HEK293 (cell line): ENCODE data around the gene ASB4.

Source experiments
- TRIM28 ChIP-seq: IDR thresholded peaks from 2 replicates; pipeline ENCODE4 v1.6.1; 2011; ENCODE audit warnings: low read length, control low read depth, borderline replicate concordance
- ZNF629 ChIP-seq: fragments of 450-650 bp; formaldehyde crosslinking; IDR thresholded peaks from 2 replicates; pipeline ENCODE4 v1.5.1; 2017; ENCODE audit warnings: missing biosample characterization, missing genetic modification characterization
- TF ChIP-seq, protein P1 (sequence below): fragments of 450-650 bp; formaldehyde crosslinking; IDR thresholded peaks from 2 replicates; pipeline ENCODE4 v1.5.1; 2016; ENCODE audit warnings: missing biosample characterization, missing genetic modification characterization

DNA sequence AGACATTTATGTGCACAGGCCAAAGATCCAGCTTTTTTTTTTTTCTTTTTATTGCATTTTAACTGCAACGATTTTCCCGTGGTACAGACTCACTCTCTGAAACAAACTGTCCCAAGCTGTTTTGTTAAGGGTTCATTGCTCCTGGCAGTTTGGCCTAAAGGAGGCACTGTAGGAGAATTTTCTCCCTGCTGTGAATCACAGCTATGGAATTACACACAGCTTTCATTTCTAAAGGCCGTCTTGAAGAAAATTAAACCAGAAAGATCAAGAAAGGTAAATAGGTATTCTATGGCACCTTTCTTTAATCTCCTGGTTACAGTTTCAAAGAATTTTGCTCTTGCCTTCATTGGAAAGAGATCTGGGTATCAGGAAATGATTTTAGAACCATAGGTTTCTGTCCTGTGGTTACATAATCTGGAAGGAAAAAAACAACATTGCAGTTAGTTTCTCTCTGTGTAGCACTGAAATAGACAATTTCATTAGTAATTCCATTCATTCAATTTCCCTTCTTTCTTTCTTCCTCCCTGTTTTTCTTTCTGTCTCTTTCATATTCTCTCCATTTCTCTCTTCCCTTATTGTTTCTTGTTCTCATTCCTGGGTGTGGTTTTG lies 59.4 kb downstream of the ASB4 start:
- TF ChIP-seq TRIM28 = no peak
- TF ChIP-seq, protein P1, sequence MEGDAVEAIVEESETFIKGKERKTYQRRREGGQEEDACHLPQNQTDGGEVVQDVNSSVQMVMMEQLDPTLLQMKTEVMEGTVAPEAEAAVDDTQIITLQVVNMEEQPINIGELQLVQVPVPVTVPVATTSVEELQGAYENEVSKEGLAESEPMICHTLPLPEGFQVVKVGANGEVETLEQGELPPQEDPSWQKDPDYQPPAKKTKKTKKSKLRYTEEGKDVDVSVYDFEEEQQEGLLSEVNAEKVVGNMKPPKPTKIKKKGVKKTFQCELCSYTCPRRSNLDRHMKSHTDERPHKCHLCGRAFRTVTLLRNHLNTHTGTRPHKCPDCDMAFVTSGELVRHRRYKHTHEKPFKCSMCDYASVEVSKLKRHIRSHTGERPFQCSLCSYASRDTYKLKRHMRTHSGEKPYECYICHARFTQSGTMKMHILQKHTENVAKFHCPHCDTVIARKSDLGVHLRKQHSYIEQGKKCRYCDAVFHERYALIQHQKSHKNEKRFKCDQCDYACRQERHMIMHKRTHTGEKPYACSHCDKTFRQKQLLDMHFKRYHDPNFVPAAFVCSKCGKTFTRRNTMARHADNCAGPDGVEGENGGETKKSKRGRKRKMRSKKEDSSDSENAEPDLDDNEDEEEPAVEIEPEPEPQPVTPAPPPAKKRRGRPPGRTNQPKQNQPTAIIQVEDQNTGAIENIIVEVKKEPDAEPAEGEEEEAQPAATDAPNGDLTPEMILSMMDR (tag by site-specific recombination) = no peak
- no peak for TF ChIP-seq ZNF629 (tag by site-specific recombination)
